ENCODE data around the gene CENPE. TPM values are rescaled to one million over a fixed set of nuclear protein-coding genes. Genes with fewer than 3 reads are reported as not detected.

CENPE gene
- total and polyA plus RNA-seq, 2 of the 8 experiments (the other 6 are each of a cell fraction or from before 2014, with no cell fraction given), result 2.1 to 49.0 TPM

- no peak overlapping the region for H2BK12ac ChIP-seq (ENCODE audit: low read depth, low read length)
- no peaks in the 10 kb centered on the region for H4K20me1 ChIP-seq (replicated peaks in 1 of 2; ENCODE audit: control insufficient read depth in 1 of 2, insufficient read depth in 2 of 2, low read length in 2 of 2)
- no peak overlapping the region for H2AK5ac ChIP-seq (ENCODE audit: low read depth, low read length)
- H3K23ac ChIP-seq (ENCODE audit: insufficient read length), result no peak overlapping the region
- H3K27me3 ChIP-seq (replicated peaks in 1 of 4; ENCODE audit: control insufficient read depth in 3 of 4, extremely low read depth in 1 of 4, insufficient read depth in 3 of 4, low read length in 3 of 4), result no peaks in the 10 kb centered on the region
- no peaks in the 10 kb centered on the region for H3K9me3 ChIP-seq (ENCODE audit: insufficient read depth in 2 of 2, low read depth in 1 of 2, low read length in 1 of 2)
- peak overlapping the region; percentile 82; the same call in 1 of the 2 replicates for H2AFZ ChIP-seq (ENCODE audit: low read length)
- H3K4me2 ChIP-seq (ENCODE audit: insufficient read depth in 1 of 2, low read depth in 2 of 2, low read length in 2 of 2), result peak overlapping the region; percentile 24 to 64
- no peak overlapping the region for H2BK120ac ChIP-seq (replicated peaks; ENCODE audit: low read depth, low read length)
- H3K4me3 ChIP-seq (ENCODE audit: extremely low read depth in 1 of 4, insufficient read depth in 2 of 4, low read depth in 3 of 4, low read length in 4 of 4), result peak overlapping the region; percentile 32 to 76 (median 44)
- no peaks in the 10 kb centered on the region; the same call in 1 of the 2 replicates for H3K79me1 ChIP-seq (ENCODE audit: low read depth, low read length)
- peak overlapping the region in 2 of 4 experiments; percentile 26 to 50; a peak in 2 of 7 replicates for H3K9ac ChIP-seq (replicated peaks in 1 of 4; ENCODE audit: extremely low read depth in 1 of 4, low read depth in 3 of 4, low read length in 3 of 4)
- no peak overlapping the region for H3K27ac ChIP-seq (ENCODE audit: low read depth, low read length)
- H4K8ac ChIP-seq (ENCODE audit: extremely low read depth, insufficient read depth, low read length), result peak overlapping the region; percentile 7; the same call in 1 of the 2 replicates
- H3K79me2 ChIP-seq (ENCODE audit: control insufficient read depth in 1 of 2, insufficient read depth in 2 of 2, low read length in 2 of 2), result no peaks in the 10 kb centered on the region
- no peak overlapping the region for H2BK20ac ChIP-seq (ENCODE audit: low read length)
- ChIA-PET POLR2A (ENCODE audit: partially characterized antibody) (interaction anchor here (1.3 to 1.6 kb wide), 2 partner anchors 282 to 849 kb away, joined by 3 to 8 read pairs; no protein-coding TSS in a partner anchor), CTCF (ENCODE audit: partially characterized antibody) (interaction anchor here (0.9 to 5.2 kb wide), 9 partner anchors 10 to 369 kb away, joined by 3 to 51 read pairs (median 4); no protein-coding TSS in a partner anchor)
- H4K91ac ChIP-seq (replicated peaks; ENCODE audit: insufficient read length, low read length), result no peak overlapping the region
- no peak overlapping the region for H3K56ac ChIP-seq (replicated peaks; ENCODE audit: insufficient read length, low read depth, low read length)
- FAIRE-seq, result no peak
- WGBS, 2 experiments (ENCODE audit: extremely low coverage in 1 of 2, insufficient coverage in 1 of 2, insufficient read length in 1 of 2, insufficient replicate concordance in 2 of 2, low coverage in 1 of 2, low lambda C conversion rate in 2 of 2, missing lambda C conversion rate in 1 of 2), result 79% methylated on average over 4 of the region's 4 CpGs; no CpG with 5 or more reads in 1 of the 2 experiments
- no peaks in the 10 kb centered on the region for H3K4me1 ChIP-seq (replicated peaks in 1 of 4; ENCODE audit: control insufficient read depth in 3 of 4, insufficient read depth in 4 of 4, low read length in 3 of 4)
- no peak overlapping the region for H3K18ac ChIP-seq (ENCODE audit: extremely low read depth, low read length)
- no peak overlapping the region for H2BK5ac ChIP-seq (ENCODE audit: low read depth, low read length)
- H3K23me2 ChIP-seq (ENCODE audit: low read depth, low read length), result 0 out of 2 replicates have a peak, but pooled peaks cover 5% of the 10 kb centered on the region
- H3K36me3 ChIP-seq (ENCODE audit: control insufficient read depth in 2 of 4, insufficient read depth in 4 of 4, low read length in 3 of 4), result peaks cover 0 to 2% (median 0%) of the 10 kb centered on the region in 4 experiments; a peak in 2 of 8 replicates
- no peak overlapping the region for H3K4ac ChIP-seq (replicated peaks; ENCODE audit: insufficient read length, low read depth, low read length)
- no peak for DNase-seq (ENCODE audit: low read depth in 1 of 2, low spot score in 2 of 2)
- no peak overlapping the region for H4K5ac ChIP-seq (ENCODE audit: insufficient read length, low read depth, low read length)
- H3K14ac ChIP-seq (ENCODE audit: insufficient read length), result no peak overlapping the region
- H2BK15ac ChIP-seq (ENCODE audit: low read length), result no peak overlapping the region
- TF ChIP-seq CEBPB (IDR thresholded peaks at IDR 0.05; ENCODE audit: low read depth, low read length) (no peak), E2F6 (IDR thresholded peaks at IDR 0.05) (no peak), GTF2F1 (IDR thresholded peaks at IDR 0.05; ENCODE audit: borderline replicate concordance, low read depth, low read length) (no peak), CTCF (IDR thresholded peaks at IDR 0.05; ENCODE audit: control extremely low read depth in 1 of 3, insufficient read depth in 1 of 3, low read depth in 1 of 3, low read length in 3 of 3) (no peak), CTBP2 (IDR thresholded peaks at IDR 0.05; ENCODE audit: borderline replicate concordance, insufficient read depth, insufficient read length, low read length) (no peak), TAF7 (optimal IDR thresholded peaks at IDR 0.05; ENCODE audit: borderline replicate concordance, low read depth, low read length) (no peak), RAD21 (IDR thresholded peaks at IDR 0.05 in 1 of 2, conservative IDR thresholded peaks at IDR 0.05 in 1 of 2; ENCODE audit: low read depth in 2 of 2, low read length in 2 of 2) (no peak), KDM1A (IDR thresholded peaks at IDR 0.05; ENCODE audit: borderline replicate concordance, low read length) (no peak)
Measured at GRCh38 chr4:103098756-103099440, 99.2 kb downstream of the CENPE start.

All from H1 (cell line).